ENCODE data around the gene ACSBG1.

- TF ChIP-seq EZH2 (IDR thresholded peaks at IDR 0.05; ENCODE audit: low read depth) (no peak), CTCF (conservative IDR thresholded peaks at IDR 0.05) (no peak)
Observed at GRCh38 chr15:78206326-78207109, 27.8 kb downstream of the ACSBG1 start.

Measured in PC-9 (cell line).